ENCODE data around the gene PLEKHM2.

- TF ChIP-seq CEBPB (IDR thresholded peaks at IDR 0.05) (no peak), FOXM1 (IDR thresholded peaks at IDR 0.05; ENCODE audit: borderline replicate concordance, low read depth) (no peak), TAF1 (IDR thresholded peaks at IDR 0.05; ENCODE audit: low read depth) (no peak), EP300 (IDR thresholded peaks at IDR 0.05; ENCODE audit: borderline replicate concordance) (no peak), MAX (IDR thresholded peaks at IDR 0.05) (no peak), USF1 (IDR thresholded peaks at IDR 0.05) (no peak), REST (IDR thresholded peaks at IDR 0.05; ENCODE audit: low read depth) (no peak), YY1 (IDR thresholded peaks at IDR 0.05; ENCODE audit: low read depth) (no peak), RAD21 (IDR thresholded peaks at IDR 0.05; ENCODE audit: low read depth) (no peak)
Measured at GRCh38 chr1:15775706-15776105, 91.6 kb downstream of the PLEKHM2 start.
